ENCODE data around the gene NTRK2. TPM values are rescaled to one million over a fixed set of nuclear protein-coding genes. Genes with fewer than 3 reads are reported as not detected.

The NTRK2 gene
- total RNA-seq, 1 donor from 2014 or later: 4.6 TPM

DNA sequence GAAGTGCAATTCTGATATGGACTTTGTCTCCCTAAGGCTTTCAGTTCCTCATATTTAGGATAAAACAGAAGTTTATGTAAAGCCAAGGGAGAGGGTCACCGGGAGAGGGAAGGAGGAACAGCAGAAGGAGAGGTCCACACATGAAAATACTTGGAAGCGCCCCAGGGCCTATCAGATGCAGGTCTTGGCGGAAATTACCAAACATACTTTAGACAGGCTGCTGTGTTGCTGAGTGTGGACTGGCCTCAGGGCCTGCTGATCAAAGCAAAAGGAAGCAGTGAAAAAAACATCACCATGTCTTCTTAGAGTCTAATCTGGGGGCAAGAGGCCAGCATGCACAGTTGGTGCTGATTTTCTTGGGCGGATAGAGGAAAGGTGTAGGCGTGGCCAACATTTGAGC lies 14.1 kb upstream of the NTRK2 start:
- H3K9me3 ChIP-seq (ENCODE audit: insufficient read depth, low read depth, low read length): no peaks in the 10 kb centered on the region
- Mint-ChIP-seq H3K4me3 (ENCODE audit: unreplicated experiment) (no peak overlapping the region), H3K9me3 (ENCODE audit: unreplicated experiment) (no peaks in the 10 kb centered on the region), H3K27ac (ENCODE audit: unreplicated experiment) (no peak overlapping the region), H3K4me1 (ENCODE audit: low read depth, unreplicated experiment) (no peaks in the 10 kb centered on the region), H3K36me3 (ENCODE audit: low read depth, unreplicated experiment) (no peaks in the 10 kb centered on the region), H3K27me3 (ENCODE audit: low read depth, unreplicated experiment) (peaks cover 1% of the 10 kb centered on the region)
- FAIRE-seq (no peak), DNase-seq (ENCODE audit: low read depth) (no peak)
- no peak overlapping the region for H3K9ac ChIP-seq (ENCODE audit: low read length)
- H4K20me1 ChIP-seq (ENCODE audit: insufficient read depth, low read length): no peaks in the 10 kb centered on the region
- no peak for TF ChIP-seq CTCF (IDR thresholded peaks at IDR 0.05; ENCODE audit: insufficient read depth, low read depth, low read length)
- TF ChIP-seq EZH2 (IDR thresholded peaks at IDR 0.05; ENCODE audit: insufficient read depth, low read length): no peak
- no peak overlapping the region for H2AFZ ChIP-seq (ENCODE audit: low read depth, low read length)
- H3K79me2 ChIP-seq (ENCODE audit: insufficient read depth, low read length): no peaks in the 10 kb centered on the region
- no peaks in the 10 kb centered on the region for H3K4me1 ChIP-seq (ENCODE audit: insufficient read depth, low read length)
- H3K27ac ChIP-seq (ENCODE audit: low read depth, low read length): no peak overlapping the region
- H3K36me3 ChIP-seq (ENCODE audit: insufficient read depth, low read length): no peaks in the 10 kb centered on the region
- H3K4me3 ChIP-seq (ENCODE audit: insufficient read depth, low read depth, low read length): no peak overlapping the region
- no peak overlapping the region for H3K4me2 ChIP-seq (ENCODE audit: low read length)
- no peaks in the 10 kb centered on the region for H3K27me3 ChIP-seq (ENCODE audit: insufficient read depth, low read length)

GRCh38 chr9:84659313-84659712 lies 10.2 kb upstream of the NTRK2 start:
- Mint-ChIP-seq H3K27me3 (ENCODE audit: low read depth, unreplicated experiment) (peaks cover 7% of the 10 kb centered on the region), H3K4me3 (ENCODE audit: unreplicated experiment) (no peak overlapping the region), H3K9me3 (ENCODE audit: unreplicated experiment) (no peaks in the 10 kb centered on the region), H3K4me1 (ENCODE audit: low read depth, unreplicated experiment) (no peaks in the 10 kb centered on the region), H3K27ac (ENCODE audit: unreplicated experiment) (no peak overlapping the region), H3K36me3 (ENCODE audit: low read depth, unreplicated experiment) (no peaks in the 10 kb centered on the region)
- no peak overlapping the region for H3K4me3 ChIP-seq (ENCODE audit: insufficient read depth, low read depth, low read length)
- no peak overlapping the region for H3K27ac ChIP-seq (ENCODE audit: low read depth, low read length)
- TF ChIP-seq CTCF (IDR thresholded peaks at IDR 0.05; ENCODE audit: insufficient read depth, low read depth, low read length) (no peak), EZH2 (IDR thresholded peaks at IDR 0.05; ENCODE audit: insufficient read depth, low read length) (no peak)
- no peaks in the 10 kb centered on the region for H3K79me2 ChIP-seq (ENCODE audit: insufficient read depth, low read length)
- FAIRE-seq (no peak), DNase-seq (ENCODE audit: low read depth) (no peak)
- no peaks in the 10 kb centered on the region for H3K27me3 ChIP-seq (ENCODE audit: insufficient read depth, low read length)
- H3K36me3 ChIP-seq (ENCODE audit: insufficient read depth, low read length): no peaks in the 10 kb centered on the region
- no peak overlapping the region for H2AFZ ChIP-seq (ENCODE audit: low read depth, low read length)
- no peak overlapping the region for H3K4me2 ChIP-seq (ENCODE audit: low read length)
- H3K4me1 ChIP-seq (ENCODE audit: insufficient read depth, low read length): no peaks in the 10 kb centered on the region
- H3K9ac ChIP-seq (ENCODE audit: low read length): no peak overlapping the region
- H3K9me3 ChIP-seq (ENCODE audit: insufficient read depth, low read depth, low read length): no peaks in the 10 kb centered on the region
- no peaks in the 10 kb centered on the region for H4K20me1 ChIP-seq (ENCODE audit: insufficient read depth, low read length)

- Mint-ChIP-seq H3K4me3 (ENCODE audit: unreplicated experiment) (no peak overlapping the region), H3K4me1 (ENCODE audit: low read depth, unreplicated experiment) (no peaks in the 10 kb centered on the region), H3K27me3 (ENCODE audit: low read depth, unreplicated experiment) (peaks cover 7% of the 10 kb centered on the region), H3K36me3 (ENCODE audit: low read depth, unreplicated experiment) (no peaks in the 10 kb centered on the region), H3K27ac (ENCODE audit: unreplicated experiment) (no peak overlapping the region), H3K9me3 (ENCODE audit: unreplicated experiment) (no peaks in the 10 kb centered on the region)
- FAIRE-seq: no peak
- Histone ChIP-seq H3K27me3 (ENCODE audit: insufficient read depth, low read length) (no peaks in the 10 kb centered on the region), H3K79me2 (ENCODE audit: insufficient read depth, low read length) (no peaks in the 10 kb centered on the region), H4K20me1 (ENCODE audit: insufficient read depth, low read length) (no peaks in the 10 kb centered on the region), H3K9me3 (ENCODE audit: insufficient read depth, low read depth, low read length) (no peaks in the 10 kb centered on the region), H2AFZ (ENCODE audit: low read depth, low read length) (no peak overlapping the region), H3K27ac (ENCODE audit: low read depth, low read length) (no peak overlapping the region), H3K36me3 (ENCODE audit: insufficient read depth, low read length) (no peaks in the 10 kb centered on the region), H3K4me2 (ENCODE audit: low read length) (no peak overlapping the region), H3K4me1 (ENCODE audit: insufficient read depth, low read length) (no peaks in the 10 kb centered on the region), H3K4me3 (ENCODE audit: insufficient read depth, low read depth, low read length) (no peak overlapping the region), H3K9ac (ENCODE audit: low read length) (no peak overlapping the region)
- no peak for TF ChIP-seq CTCF (IDR thresholded peaks at IDR 0.05; ENCODE audit: insufficient read depth, low read depth, low read length)
- no peak for TF ChIP-seq EZH2 (IDR thresholded peaks at IDR 0.05; ENCODE audit: insufficient read depth, low read length)
- no peak for DNase-seq (ENCODE audit: low read depth)
Measured at GRCh38 chr9:84659773-84660172, 9.8 kb upstream of the NTRK2 start.
